LNCAP (cell line): Measurements from ENCODE around the gene ALOX12B.

Experiments used
- CTCF ChIP-seq: fragments of 450-650 bp; IDR thresholded peaks from 2 replicates; pipeline ENCODE4 v1.5.1; 2017; ENCODE audit warnings: mild to moderate bottlenecking

Gene ALOX12B

GRCh38 chr17:8116776-8117175, 29.3 kb upstream of the ALOX12B start:
- no peak for TF ChIP-seq CTCF

- TF ChIP-seq CTCF = no peak
Measured at GRCh38 chr17:8110907-8111306, 23.4 kb upstream of the ALOX12B start.

- TF ChIP-seq CTCF = peak; percentile 8
Measured at GRCh38 chr17:8110456-8110804, 22.9 kb upstream of the ALOX12B start.

- TF ChIP-seq CTCF = peak; percentile 91
Measured at GRCh38 chr17:8109661-8110455, 22.3 kb upstream of the ALOX12B start.

GRCh38 chr17:8108972-8109660, 21.6 kb upstream of the ALOX12B start:
- no peak for TF ChIP-seq CTCF

GRCh38 chr17:8105957-8106398, 18.5 kb upstream of the ALOX12B start:
- no peak for TF ChIP-seq CTCF

- no peak for TF ChIP-seq CTCF
Measured at GRCh38 chr17:8104911-8105310, 17.4 kb upstream of the ALOX12B start.
